T-helper 2 cell treated with Interferon-gamma antibody and Interleukin-4, amounts not matched to agents 100 ng/mL and 5 ng/mL, for 36 hours (primary cell): ENCODE data around the gene RPA3. TPM values are rescaled to one million over a fixed set of nuclear protein-coding genes. Genes with fewer than 3 reads are reported as not detected.

Source experiments
- intact Hi-C: fragments of 100-400 bp; cut with micrococcal nuclease; formaldehyde crosslinking; loops from one replicate; pipeline ENCODE4 v1.15.1; 2023
- total RNA-seq: library from RNA; stranded (reverse); gene quantifications from 2 replicates; pipeline ENCODE4 v1.2.3, GENCODE V29; 2022

RPA3 gene
- total RNA-seq, 1 donor from 2014 or later = 97.9 TPM

DNA sequence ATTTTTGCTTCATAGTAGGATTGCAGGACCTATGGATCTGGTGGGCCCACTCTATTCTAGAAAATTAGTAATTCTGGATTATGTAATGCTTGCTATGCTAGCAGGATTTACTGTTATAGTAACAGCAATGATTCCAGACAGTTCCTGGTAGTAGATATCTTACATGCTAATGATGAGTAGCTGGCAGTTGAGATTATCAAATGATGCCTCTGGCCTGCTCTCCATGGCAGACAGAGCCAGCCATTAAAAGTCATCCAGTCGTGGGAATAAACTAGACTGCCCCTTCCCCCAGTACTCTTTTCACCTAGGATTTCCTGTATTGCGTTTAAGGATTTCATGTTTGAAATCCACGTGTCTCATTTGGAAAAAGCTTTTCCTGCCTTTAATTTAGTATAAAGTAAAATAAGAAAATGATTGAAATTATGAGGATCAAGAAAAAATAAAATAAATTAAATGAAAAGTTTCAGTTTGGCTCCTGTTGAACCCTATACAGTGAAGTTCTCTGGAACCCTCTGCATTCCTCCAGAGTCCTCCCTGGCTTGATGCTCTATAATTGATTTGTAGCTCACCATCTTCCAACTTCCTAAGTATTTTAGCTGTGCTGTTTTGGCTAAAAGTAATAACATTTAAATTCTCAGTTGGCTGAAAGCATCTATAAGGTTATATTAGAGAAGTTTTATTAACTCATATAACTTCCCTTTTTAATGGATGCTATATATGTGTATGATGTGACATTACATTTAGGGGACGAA is 63.3 kb downstream of the RPA3 start:
- intact Hi-C loops = no loop called here

- intact Hi-C loops = loop anchor here (1.0 kb wide), 1 partner anchor 13 kb away; the partner anchor contains the start of gene UMAD1
These were observed 64.7 kb downstream of the RPA3 start for GRCh38 chr7:7653593-7654187.

GRCh38 chr7:7652798-7653540 is 65.4 kb downstream of the RPA3 start:
- intact Hi-C loops = loop anchor here (1.0 kb wide), 1 partner anchor 13 kb away; the partner anchor contains the start of gene UMAD1

- intact Hi-C loops = no loop called here
These were observed 66.9 kb downstream of the RPA3 start for GRCh38 chr7:7651479-7651878.

DNA sequence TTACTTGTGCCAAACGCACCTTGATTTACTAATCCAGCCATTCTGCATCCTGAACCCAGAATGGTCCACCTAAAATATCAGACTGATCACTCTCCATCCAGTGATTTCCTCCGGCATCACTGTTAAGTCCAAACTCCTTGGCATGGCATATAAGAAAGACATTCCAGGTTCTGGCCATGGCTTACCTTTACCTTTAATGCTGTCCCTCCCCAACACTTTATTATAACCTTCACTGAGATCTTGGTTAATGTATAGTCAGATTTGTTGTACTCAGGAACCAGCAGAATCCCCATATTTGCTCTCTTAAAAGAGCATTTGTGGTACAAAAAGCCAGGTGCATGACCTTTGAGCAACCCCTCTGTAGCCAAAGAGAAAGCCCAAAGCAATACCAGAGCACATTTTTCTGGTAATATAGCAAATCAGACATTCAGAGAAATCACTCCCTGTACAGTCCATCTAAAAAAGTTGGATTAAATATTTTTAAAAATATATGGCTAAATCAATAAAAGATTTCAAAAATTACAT is 67.7 kb downstream of the RPA3 start:
- intact Hi-C loops = no loop called here

GRCh38 chr7:7647495-7648036 is 70.8 kb downstream of the RPA3 start:
- intact Hi-C loops = no loop called here

GRCh38 chr7:7642081-7642480 is 76.3 kb downstream of the RPA3 start:
- intact Hi-C loops = loop anchor here (5.0 kb wide), 3 partner anchors 35 to 490 kb away; no protein-coding TSS in a partner anchor

GRCh38 chr7:7641129-7641663 is 77.2 kb downstream of the RPA3 start:
- intact Hi-C loops = loop anchor here (5.0 kb wide), 3 partner anchors 36 to 491 kb away; no protein-coding TSS in a partner anchor

- intact Hi-C loops = loop anchor here (1.0 to 5.0 kb wide), 9 partner anchors 13 to 537 kb away; partner anchors contain the start of genes C1GALT1 and GLCCI1
These were observed 77.9 kb downstream of the RPA3 start, which contains the start of gene UMAD1 for GRCh38 chr7:7640221-7641128. UMAD1 (plus strand) TSS chr7:7640752; CDS start chr7:7673372, 32,620 bp downstream.

DNA sequence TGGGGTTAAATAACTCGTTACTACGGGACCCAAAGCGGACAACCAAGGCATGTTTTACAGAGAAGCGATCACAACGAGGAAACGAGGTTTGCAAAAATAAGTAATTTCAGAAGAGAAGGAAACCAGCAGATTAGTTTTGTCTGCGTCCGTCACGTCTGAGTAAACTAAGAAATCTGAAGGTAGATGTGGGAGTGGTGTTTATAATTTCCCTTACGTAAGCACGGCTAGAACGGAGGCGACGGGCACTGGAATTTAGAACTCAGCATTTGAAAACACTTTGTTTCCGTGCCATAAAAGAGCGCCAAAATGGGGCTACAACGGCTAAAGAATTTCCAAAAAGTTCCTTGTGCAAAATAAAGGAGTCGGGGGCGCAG is 78.6 kb downstream of the RPA3 start:
- intact Hi-C loops = loop anchor here (1.0 to 5.0 kb wide), 9 partner anchors 13 to 537 kb away; partner anchors contain the start of genes C1GALT1 and GLCCI1

DNA sequence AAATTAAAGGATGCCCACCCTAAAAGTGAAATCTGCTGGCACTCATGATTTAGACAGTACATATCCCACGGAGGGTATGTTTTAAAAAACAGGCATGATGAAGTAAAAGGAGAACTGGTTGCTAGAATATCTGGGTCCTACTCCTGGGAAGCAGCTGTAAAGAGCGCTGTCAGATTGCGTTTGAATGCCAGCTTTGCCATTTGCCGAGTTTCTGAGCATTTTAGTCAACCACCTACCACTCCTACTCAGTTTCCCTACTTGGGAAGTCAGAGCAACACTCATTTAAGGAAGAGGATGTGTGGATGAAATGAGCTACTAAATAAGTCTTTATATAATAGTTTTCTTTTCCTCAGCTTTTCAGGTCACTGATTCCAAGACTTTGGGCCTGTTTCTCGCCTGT is 79.0 kb downstream of the RPA3 start:
- intact Hi-C loops = no loop called here

DNA sequence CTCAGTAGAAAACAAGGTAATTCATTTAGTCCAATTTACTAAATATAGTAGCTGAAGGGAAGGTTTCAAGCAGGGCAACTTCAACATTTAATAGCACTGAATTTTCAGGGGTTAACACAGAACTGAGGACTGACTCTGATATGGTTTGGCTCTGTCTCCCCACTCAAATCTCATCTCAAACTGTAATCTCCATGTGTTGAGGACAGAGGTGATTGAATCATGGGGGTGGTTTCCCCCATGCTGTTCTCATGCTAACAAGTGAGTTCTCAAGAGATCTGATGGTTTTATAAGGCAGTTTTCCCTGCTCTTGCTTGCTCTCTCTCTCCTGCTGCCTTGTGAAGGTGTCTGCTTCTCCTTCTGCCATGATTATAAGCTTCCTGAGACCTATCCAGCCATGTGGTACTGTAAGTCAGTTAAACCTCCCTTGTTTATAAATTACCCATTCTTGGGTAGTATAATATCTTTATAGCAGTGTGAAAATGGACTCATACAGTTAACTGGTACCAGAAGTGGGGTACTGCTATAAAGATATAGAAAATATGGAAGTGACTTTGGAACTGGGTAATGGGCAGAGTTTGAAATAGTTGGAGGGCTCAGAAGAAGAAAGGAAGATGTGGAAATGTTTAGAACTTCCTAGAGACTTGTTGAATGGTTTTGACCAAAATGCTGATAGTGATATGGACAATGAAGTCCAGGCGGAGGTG is 87.6 kb downstream of the RPA3 start:
- intact Hi-C loops = no loop called here

DNA sequence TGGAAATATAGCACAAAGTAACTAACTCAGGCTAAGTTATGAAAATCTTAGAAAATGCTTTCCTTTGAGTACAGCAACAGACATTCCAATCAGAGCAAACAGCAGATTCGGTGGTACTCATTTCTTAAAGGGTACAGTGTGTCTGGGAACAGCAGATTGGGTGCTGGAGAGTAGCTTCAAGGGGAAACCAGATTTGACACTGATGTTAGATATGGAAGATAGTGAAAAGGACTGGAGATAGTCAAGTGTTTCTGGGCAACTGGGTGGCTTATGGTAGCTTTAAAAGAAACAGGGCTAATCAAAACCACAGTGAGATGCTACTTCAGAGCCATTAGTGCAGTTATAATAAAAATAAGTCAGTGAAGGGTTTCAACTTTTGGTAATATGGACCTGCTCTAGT is 89.9 kb downstream of the RPA3 start:
- intact Hi-C loops = no loop called here

- intact Hi-C loops = no loop called here
These were observed 97.7 kb downstream of the RPA3 start for GRCh38 chr7:7620644-7621210.

GRCh38 chr7:7620236-7620635 is 98.2 kb downstream of the RPA3 start:
- intact Hi-C loops = no loop called here

DNA sequence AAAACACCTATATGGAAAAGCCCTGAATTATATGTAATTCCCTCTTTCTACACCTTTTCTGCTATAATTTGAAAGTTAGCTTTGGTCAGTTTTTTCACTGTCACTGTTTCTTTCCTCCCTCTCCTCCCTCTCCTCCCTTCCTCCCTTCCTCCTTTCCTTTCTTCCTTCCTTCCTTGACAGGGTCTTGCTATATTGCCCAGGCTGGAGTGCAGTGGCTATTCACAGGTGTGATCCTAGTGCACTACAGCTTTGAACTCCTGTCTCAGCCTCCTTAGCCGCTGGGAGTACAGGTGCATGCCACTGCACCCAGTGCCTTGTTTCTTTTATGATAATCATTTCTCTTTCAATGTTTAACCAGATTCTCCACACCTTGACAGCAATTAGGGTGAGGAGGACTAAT is 100.0 kb downstream of the RPA3 start:
- intact Hi-C loops = no loop called here

DNA sequence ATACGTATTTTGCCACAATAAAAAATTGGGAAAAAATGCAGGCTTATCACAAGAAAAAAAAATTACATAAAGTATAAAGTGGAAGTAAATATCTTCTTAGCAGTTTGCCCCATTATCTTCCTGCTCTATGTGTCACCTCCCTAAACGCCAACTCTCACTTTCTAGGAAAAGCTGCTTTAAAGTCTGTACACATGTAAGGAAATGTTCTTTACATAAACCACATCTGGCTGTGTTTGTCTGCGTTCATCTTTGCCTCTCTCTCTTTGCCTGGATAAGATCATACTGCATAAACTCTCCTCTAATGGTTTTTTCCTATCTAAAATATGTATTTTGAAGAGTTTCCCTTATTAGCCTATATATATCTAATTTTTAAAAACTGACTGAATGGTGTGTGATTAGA is 100.9 kb downstream of the RPA3 start:
- intact Hi-C loops = no loop called here

DNA sequence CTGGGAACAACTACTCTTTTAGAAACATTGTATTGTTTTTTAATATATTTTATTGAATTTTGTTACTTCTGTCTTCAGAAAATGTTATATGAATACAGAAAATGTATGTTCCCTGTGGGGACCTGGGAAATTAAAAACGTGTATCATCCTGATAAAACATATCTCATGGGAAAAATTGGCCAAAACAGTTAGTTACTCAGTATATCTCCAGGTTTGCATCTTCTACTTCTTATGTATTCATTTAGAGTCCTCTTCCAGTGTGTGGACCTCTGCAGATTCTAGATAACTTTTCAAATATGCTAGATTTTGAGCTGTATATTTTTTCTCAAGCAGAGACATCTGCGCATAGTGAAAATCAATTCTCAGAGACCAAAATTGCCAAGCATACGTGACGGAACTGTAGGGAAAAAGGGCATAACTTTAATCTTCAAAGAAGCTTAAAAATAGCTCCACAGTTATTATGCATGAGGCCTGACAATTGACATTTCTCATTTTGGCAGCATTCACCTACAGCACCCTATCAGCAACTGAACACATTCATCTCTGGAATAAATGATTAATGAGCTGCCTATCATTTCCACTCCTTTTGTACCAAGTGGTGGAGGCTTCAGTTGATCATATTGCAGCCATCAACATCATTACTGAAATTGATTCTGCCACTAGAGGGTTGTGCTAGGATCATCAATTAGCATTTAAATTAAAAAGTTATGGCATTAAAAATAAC is 104.2 kb downstream of the RPA3 start:
- intact Hi-C loops = no loop called here
